ENCODE measurements around the gene ACIN1. TPM values are rescaled to one million over a fixed set of nuclear protein-coding genes. Genes with fewer than 3 reads are reported as not detected.
A peak's percentile ranks its signal among the peaks of the same experiment; 100 is the strongest.

Gene ACIN1
- total and polyA plus RNA-seq, 9 of the 15 experiments (the other 6 are each of a cell fraction or from before 2014, with no cell fraction given): 5.0 to 196 (median 129) TPM

DNA sequence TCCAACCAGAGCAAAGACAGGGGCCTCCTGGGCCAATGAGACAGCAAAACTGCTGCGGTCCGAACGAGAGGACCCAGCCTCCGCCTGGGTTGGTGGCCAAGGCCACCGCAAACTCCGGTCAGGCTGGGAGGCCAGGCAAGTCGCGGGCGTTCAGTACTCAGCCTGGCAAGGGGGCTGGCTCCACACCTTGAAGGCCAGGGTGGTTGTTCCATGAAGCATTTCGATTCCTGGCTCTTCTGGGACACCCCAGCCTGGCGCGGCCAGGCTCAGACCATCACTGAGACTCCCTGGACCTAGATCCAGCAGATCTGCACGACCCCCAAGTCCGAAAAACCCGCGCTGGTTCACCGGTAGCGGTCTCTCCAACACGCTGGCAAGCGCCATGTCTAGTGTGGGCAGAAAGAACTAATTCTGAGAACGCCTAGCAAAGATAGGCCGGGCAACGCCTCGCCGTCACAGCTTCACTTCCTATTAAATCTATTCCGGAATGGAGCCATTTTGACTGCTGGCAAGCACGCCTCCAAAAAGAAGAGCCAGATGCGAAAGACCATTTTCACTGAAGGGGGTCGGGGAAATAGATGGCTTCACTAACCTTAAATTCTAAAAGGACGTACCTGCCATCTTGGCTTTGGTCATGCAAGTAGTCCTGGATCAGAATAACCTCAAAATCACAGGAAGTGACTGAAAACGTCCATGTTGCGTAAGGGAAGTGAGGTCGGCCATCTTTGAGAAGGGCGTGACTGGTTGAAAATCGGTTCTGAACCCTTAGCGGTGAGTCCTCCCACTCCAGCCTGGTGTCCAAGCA, 60.2 kb downstream of the ACIN1 start, which contains the start of gene PSMB5 (continued):
- TF ChIP-seq, protein P1, sequence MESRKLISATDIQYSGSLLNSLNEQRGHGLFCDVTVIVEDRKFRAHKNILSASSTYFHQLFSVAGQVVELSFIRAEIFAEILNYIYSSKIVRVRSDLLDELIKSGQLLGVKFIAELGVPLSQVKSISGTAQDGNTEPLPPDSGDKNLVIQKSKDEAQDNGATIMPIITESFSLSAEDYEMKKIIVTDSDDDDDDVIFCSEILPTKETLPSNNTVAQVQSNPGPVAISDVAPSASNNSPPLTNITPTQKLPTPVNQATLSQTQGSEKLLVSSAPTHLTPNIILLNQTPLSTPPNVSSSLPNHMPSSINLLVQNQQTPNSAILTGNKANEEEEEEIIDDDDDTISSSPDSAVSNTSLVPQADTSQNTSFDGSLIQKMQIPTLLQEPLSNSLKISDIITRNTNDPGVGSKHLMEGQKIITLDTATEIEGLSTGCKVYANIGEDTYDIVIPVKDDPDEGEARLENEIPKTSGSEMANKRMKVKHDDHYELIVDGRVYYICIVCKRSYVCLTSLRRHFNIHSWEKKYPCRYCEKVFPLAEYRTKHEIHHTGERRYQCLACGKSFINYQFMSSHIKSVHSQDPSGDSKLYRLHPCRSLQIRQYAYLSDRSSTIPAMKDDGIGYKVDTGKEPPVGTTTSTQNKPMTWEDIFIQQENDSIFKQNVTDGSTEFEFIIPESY (CRISPR knock-in tag; IDR thresholded peaks at IDR 0.05): peak; percentile 46; the same call in 1 of the 2 replicates
- TF ChIP-seq SAP30 (IDR thresholded peaks at IDR 0.05; ENCODE audit: borderline replicate concordance, insufficient read depth, low read depth, low read length, poor library complexity, severe bottlenecking) (peak; percentile 82), HOXB6 (CRISPR knock-in tag; IDR thresholded peaks at IDR 0.05; ENCODE audit: borderline replicate concordance) (no peak), SPI1 (IDR thresholded peaks at IDR 0.05; ENCODE audit: borderline replicate concordance, low read depth, low read length) (0 out of 2 replicates have a peak, but pooled peaks have one; percentile 31), ESRRA (IDR thresholded peaks at IDR 0.05; ENCODE audit: borderline replicate concordance, low read depth) (peak; percentile 45; the same call in 1 of the 2 replicates), ETV1 (tag; conservative IDR thresholded peaks at IDR 0.05; ENCODE audit: low read depth) (0 out of 2 replicates have a peak, but pooled peaks have one; percentile 14), ZNF197 (CRISPR knock-in tag; IDR thresholded peaks at IDR 0.05; ENCODE audit: low read depth) (peak; percentile 93), POLR2A (conservative IDR thresholded peaks at IDR 0.05) (peak; percentile 91), MYNN (IDR thresholded peaks at IDR 0.05) (peak; percentile 48; the same call in 1 of the 2 replicates), MYNN (CRISPR knock-in tag; IDR thresholded peaks at IDR 0.05) (no peak), ZNF134 (CRISPR knock-in tag; conservative IDR thresholded peaks at IDR 0.05) (0 out of 2 replicates have a peak, but pooled peaks have one; percentile 19), NR2C2 (CRISPR knock-in tag; IDR thresholded peaks at IDR 0.05) (no peak), NR2C2 (tag; IDR thresholded peaks at IDR 0.05) (peak; percentile 97), SUPT5H (IDR thresholded peaks at IDR 0.05) (peak; percentile 83), FOXM1 (IDR thresholded peaks at IDR 0.05; ENCODE audit: low read depth) (no peak), FOXM1 (CRISPR knock-in tag; IDR thresholded peaks at IDR 0.05; ENCODE audit: low read depth) (0 out of 2 replicates have a peak, but pooled peaks have one; percentile 38)
- TF ChIP-seq, protein P2, sequence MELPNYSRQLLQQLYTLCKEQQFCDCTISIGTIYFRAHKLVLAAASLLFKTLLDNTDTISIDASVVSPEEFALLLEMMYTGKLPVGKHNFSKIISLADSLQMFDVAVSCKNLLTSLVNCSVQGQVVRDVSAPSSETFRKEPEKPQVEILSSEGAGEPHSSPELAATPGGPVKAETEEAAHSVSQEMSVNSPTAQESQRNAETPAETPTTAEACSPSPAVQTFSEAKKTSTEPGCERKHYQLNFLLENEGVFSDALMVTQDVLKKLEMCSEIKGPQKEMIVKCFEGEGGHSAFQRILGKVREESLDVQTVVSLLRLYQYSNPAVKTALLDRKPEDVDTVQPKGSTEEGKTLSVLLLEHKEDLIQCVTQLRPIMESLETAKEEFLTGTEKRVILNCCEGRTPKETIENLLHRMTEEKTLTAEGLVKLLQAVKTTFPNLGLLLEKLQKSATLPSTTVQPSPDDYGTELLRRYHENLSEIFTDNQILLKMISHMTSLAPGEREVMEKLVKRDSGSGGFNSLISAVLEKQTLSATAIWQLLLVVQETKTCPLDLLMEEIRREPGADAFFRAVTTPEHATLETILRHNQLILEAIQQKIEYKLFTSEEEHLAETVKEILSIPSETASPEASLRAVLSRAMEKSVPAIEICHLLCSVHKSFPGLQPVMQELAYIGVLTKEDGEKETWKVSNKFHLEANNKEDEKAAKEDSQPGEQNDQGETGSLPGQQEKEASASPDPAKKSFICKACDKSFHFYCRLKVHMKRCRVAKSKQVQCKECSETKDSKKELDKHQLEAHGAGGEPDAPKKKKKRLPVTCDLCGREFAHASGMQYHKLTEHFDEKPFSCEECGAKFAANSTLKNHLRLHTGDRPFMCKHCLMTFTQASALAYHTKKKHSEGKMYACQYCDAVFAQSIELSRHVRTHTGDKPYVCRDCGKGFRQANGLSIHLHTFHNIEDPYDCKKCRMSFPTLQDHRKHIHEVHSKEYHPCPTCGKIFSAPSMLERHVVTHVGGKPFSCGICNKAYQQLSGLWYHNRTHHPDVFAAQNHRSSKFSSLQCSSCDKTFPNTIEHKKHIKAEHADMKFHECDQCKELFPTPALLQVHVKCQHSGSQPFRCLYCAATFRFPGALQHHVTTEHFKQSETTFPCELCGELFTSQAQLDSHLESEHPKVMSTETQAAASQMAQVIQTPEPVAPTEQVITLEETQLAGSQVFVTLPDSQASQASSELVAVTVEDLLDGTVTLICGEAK (IDR thresholded peaks at IDR 0.05): peak; percentile 94
- TF ChIP-seq, protein P2 (CRISPR knock-in tag; IDR thresholded peaks at IDR 0.05): no peak

Data from K562 (cell line).